Lung (tissue), 12 donors: Measurements from ENCODE around the gene LRRK2. TPM values are rescaled to one million over a fixed set of nuclear protein-coding genes. Genes with fewer than 3 reads are reported as not detected.
A peak's percentile ranks its signal among the peaks of the same experiment; 100 is the strongest.

ENCODE experiments used
- ATAC-seq: fragments of 200-7000 bp; cut with Tn5 transposase; one replicate; pipeline ENCODE4 v1.9.1; 2020; ENCODE audit warnings: moderate number of reproducible peaks; ENCODE audit not compliant: insufficient read depth, low FRiP score
- DNase-seq, 3 donors: peaks; one replicate each; pipeline ENCODE4 v3.0.0-alpha.2; 2013 to 2017
- H3K27ac ChIP-seq, 2 donors: one replicate each; pipeline ENCODE4 v1.5.1; 2013; ENCODE audit warnings: mild to moderate bottlenecking in 2 of 2, moderate library complexity in 2 of 2, control low read depth in 1 of 2, inconsistent platforms in 1 of 2, low read depth in 1 of 2, low read length in 1 of 2
- H3K27me3 ChIP-seq, 3 donors: one replicate each; pipeline ENCODE4 v1.5.1; 2013; ENCODE audit warnings: low read length in 2 of 3; ENCODE audit not compliant: control insufficient read depth in 3 of 3, insufficient read depth in 3 of 3
- H3K36me3 ChIP-seq, 4 donors: one replicate each; pipeline ENCODE4 v1.5.1; 2013; ENCODE audit warnings: low read length in 4 of 4, mild to moderate bottlenecking in 1 of 4, moderate library complexity in 1 of 4; ENCODE audit not compliant: control insufficient read depth in 4 of 4, insufficient read depth in 4 of 4
- H3K4me1 ChIP-seq, 5 donors: one replicate each; pipeline ENCODE4 v1.5.1; 2013; ENCODE audit warnings: low read length in 5 of 5, mild to moderate bottlenecking in 2 of 5, moderate library complexity in 1 of 5; ENCODE audit not compliant: control insufficient read depth in 5 of 5, insufficient read depth in 5 of 5
- H3K4me3 ChIP-seq: one replicate; pipeline ENCODE4 v1.5.1; 2013; ENCODE audit warnings: mild to moderate bottlenecking, control low read depth, moderate library complexity
- H3K9ac ChIP-seq, 2 donors: one replicate each; pipeline ENCODE4 v1.5.1; 2013; ENCODE audit warnings: low read length in 2 of 2, control low read depth in 1 of 2; ENCODE audit not compliant: insufficient read depth in 1 of 2
- H3K9me3 ChIP-seq, 4 donors: one replicate each; pipeline ENCODE4 v1.5.1; 2013; ENCODE audit warnings: low read length in 3 of 4, mild to moderate bottlenecking in 1 of 4, moderate library complexity in 1 of 4; ENCODE audit not compliant: control insufficient read depth in 4 of 4, insufficient read depth in 3 of 4
- CTCF ChIP-seq: IDR thresholded peaks from 2 replicates; pipeline ENCODE4 v1.5.1; 2012; ENCODE audit warnings: mild to moderate bottlenecking; ENCODE audit errors: control extremely low read depth, extremely low read depth
- WGBS, 2 donors: extraction: QIAGEN DNeasy Blood & Tissue Kit; methylation state at CpG; one replicate each; pipeline ENCODE4 v1.1.7; 2013; 5-methylcytosine and 5-hydroxymethylcytosine counted together
- polyA plus RNA-seq, 2 donors: library from polyadenylated mRNA; stranded (reverse); fragments of 200-250 nt; gene quantifications; one replicate each; pipeline ENCODE4 v1.2.1, GENCODE V29; 2013
- total RNA-seq, 2 donors: library from RNA; depleted of rRNA in 1 of 2; stranded (reverse); fragments of >200 nt in 1 of 2; gene quantifications; one replicate each; pipeline ENCODE4 v1.2.1, GENCODE V29; 2014 to 2021
- donor health status: control.
- donor health status: control.
- donor health status: Bipolar disorder and iron deficiency.
- donor health status: healthy.
- donor health status: DM: yes; HTN: yes; CAD: no.

The LRRK2 gene
- total and polyA plus RNA-seq, 4 donors, result 74.3 to 276 (median 193) TPM

- no peaks in the 10 kb centered on the region for H3K4me1 ChIP-seq
- no peak for ATAC-seq
These were observed 118.3 kb downstream of the LRRK2 start for GRCh38 chr12:40343124-40343523.

GRCh38 chr12:40344312-40344711 lies 119.5 kb downstream of the LRRK2 start:
- Histone ChIP-seq H3K27ac (no peak overlapping the region), H3K4me1 (no peaks in the 10 kb centered on the region), H3K36me3 (peaks cover 0 to 2% (median 0%) of the 10 kb centered on the region in 4 donors), H3K9me3 (no peaks in the 10 kb centered on the region), H3K27me3 (no peaks in the 10 kb centered on the region), H3K9ac (no peak overlapping the region), H3K4me3 (no peak overlapping the region)
- no peak for DNase-seq
- no peak for TF ChIP-seq CTCF
- 52 to 57% methylated on average over 1 of the region's 1 CpG for WGBS, 2 donors
- no peak for ATAC-seq

More at GRCh38 chr12:40343124-40343523, 118.3 kb downstream of the LRRK2 start:
- Histone ChIP-seq H3K36me3 (peaks cover 0 to 2% (median 0%) of the 10 kb centered on the region in 4 donors), H3K27ac (no peak overlapping the region), H3K4me3 (no peak overlapping the region), H3K9me3 (no peaks in the 10 kb centered on the region), H3K9ac (no peak overlapping the region), H3K27me3 (no peaks in the 10 kb centered on the region)
- 50 to 74% methylated on average over 4 of the region's 4 CpGs for WGBS, 2 donors
- no peak for TF ChIP-seq CTCF
- no peak for DNase-seq

GRCh38 chr12:40351976-40352375 lies 127.2 kb downstream of the LRRK2 start:
- Histone ChIP-seq H3K4me3 (no peak overlapping the region), H3K36me3 (peaks cover 0 to 2% (median 0%) of the 10 kb centered on the region in 4 donors), H3K9me3 (no peaks in the 10 kb centered on the region), H3K27me3 (no peaks in the 10 kb centered on the region), H3K4me1 (no peaks in the 10 kb centered on the region), H3K27ac (no peak overlapping the region), H3K9ac (no peak overlapping the region)
- ATAC-seq, result no peak
- peak in 2 of 3 donors; percentile 15 to 16 for DNase-seq
- 89 to 94% methylated on average over 1 of the region's 1 CpG for WGBS, 2 donors
- no peak for TF ChIP-seq CTCF

GRCh38 chr12:40375076-40375475 lies 150.3 kb downstream of the LRRK2 start:
- TF ChIP-seq CTCF, result no peak
- Histone ChIP-seq H3K9ac (no peak overlapping the region), H3K27ac (no peak overlapping the region), H3K36me3 (no peaks in the 10 kb centered on the region), H3K27me3 (no peaks in the 10 kb centered on the region), H3K9me3 (no peaks in the 10 kb centered on the region), H3K4me3 (no peak overlapping the region), H3K4me1 (no peaks in the 10 kb centered on the region)
- DNase-seq, result no peak
- no peak for ATAC-seq
- 71 to 73% methylated on average over 6 of the region's 6 CpGs for WGBS, 2 donors
